ENCODE results near the gene MAGI3. TPM values are rescaled to one million over a fixed set of nuclear protein-coding genes. Genes with fewer than 3 reads are reported as not detected.

MAGI3 gene
- total RNA-seq, 3 donors from 2014 or later (not counting 1 experiment from before 2014, with no cell fraction given) = 0.61 to 1.6 (median 0.66) TPM

DNA sequence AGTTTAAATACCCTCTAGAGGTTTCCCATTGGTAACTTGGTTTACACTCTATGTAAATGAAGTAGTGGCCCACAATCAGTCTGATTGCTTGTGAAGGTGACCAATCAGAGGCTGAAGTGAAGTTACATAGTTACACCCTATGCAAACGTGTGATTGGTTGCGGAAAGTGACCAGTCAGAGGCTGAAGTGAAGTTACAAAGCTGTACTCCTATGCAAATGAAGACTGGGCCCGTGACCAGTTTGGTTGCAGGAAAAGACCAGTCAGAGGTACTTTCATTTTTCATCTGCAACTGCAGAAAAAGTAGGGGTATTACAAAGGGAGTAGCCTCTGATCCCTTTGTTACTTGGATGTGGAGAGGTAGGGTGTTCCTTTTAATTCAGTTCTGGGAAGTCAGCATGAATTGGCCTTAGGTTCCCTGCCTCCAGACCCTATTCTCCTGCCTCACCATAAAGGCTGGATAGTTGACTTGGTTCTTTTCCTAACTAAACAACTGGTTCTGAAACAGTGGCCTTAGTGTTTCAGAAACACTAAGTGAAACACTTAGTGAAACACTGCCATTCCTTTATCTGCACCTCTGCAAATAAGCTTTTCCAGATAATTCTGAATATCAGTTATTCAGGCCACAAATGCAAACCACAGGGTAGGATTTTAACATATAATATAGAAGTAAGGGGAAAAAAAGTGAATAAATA lies 39.3 kb downstream of the MAGI3 start:
- no peaks in the 10 kb centered on the region for H3K9me3 ChIP-seq (ENCODE audit: control insufficient read depth, insufficient read depth, low read length)
- no peaks in the 10 kb centered on the region for H3K4me1 ChIP-seq (ENCODE audit: control insufficient read depth, insufficient read depth, low read length)
- Mint-ChIP-seq H3K4me1 (no peaks in the 10 kb centered on the region), H3K27me3 (ENCODE audit: low read depth in 2 of 2) (no peaks in the 10 kb centered on the region), H3K27ac (no peak overlapping the region), H3K36me3 (no peaks in the 10 kb centered on the region), H3K9me3 (peaks cover 0 to 3% of the 10 kb centered on the region in 2 donors), H3K4me3 (no peak overlapping the region)
- TF ChIP-seq, protein P1, sequence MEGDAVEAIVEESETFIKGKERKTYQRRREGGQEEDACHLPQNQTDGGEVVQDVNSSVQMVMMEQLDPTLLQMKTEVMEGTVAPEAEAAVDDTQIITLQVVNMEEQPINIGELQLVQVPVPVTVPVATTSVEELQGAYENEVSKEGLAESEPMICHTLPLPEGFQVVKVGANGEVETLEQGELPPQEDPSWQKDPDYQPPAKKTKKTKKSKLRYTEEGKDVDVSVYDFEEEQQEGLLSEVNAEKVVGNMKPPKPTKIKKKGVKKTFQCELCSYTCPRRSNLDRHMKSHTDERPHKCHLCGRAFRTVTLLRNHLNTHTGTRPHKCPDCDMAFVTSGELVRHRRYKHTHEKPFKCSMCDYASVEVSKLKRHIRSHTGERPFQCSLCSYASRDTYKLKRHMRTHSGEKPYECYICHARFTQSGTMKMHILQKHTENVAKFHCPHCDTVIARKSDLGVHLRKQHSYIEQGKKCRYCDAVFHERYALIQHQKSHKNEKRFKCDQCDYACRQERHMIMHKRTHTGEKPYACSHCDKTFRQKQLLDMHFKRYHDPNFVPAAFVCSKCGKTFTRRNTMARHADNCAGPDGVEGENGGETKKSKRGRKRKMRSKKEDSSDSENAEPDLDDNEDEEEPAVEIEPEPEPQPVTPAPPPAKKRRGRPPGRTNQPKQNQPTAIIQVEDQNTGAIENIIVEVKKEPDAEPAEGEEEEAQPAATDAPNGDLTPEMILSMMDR (IDR thresholded peaks at IDR 0.05) = no peak
- no peak for ATAC-seq
- no peak overlapping the region for H3K27ac ChIP-seq (ENCODE audit: low read length)
- H3K4me3 ChIP-seq (ENCODE audit: low read length) = no peak overlapping the region
- intact Hi-C loops (cut with micrococcal nuclease) = no loop called here
- WGBS (ENCODE audit: insufficient coverage) = 71% methylated on average over 3 of the region's 3 CpGs
- no peaks in the 10 kb centered on the region for H3K36me3 ChIP-seq (ENCODE audit: control insufficient read depth, insufficient read depth, low read length)
- H3K27me3 ChIP-seq (ENCODE audit: control insufficient read depth, insufficient read depth, low read length) = no peaks in the 10 kb centered on the region
- DNase-seq = no peak

DNA sequence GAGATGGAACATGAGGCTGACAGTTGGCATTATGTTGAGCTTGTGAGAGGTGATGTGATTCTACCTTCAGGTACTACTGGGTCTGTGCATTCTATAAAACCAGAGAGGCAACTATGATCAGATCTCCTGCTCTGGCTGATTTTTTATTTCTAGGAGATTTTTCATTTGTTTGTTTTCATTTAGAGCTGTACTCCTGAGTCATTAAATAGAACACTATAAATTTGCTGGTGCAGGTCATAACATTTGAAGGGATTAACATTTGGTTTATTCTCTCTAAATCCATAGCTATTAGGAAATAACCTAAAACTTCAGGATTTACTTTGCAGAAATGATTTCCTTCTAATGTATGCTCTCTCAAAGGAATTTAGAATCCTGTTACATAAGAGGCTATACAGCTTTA lies 42.9 kb downstream of the MAGI3 start:
- H3K27me3 ChIP-seq (ENCODE audit: control insufficient read depth, insufficient read depth, low read length) = no peaks in the 10 kb centered on the region
- TF ChIP-seq, protein P1 (IDR thresholded peaks at IDR 0.05) = no peak
- no peaks in the 10 kb centered on the region for H3K4me1 ChIP-seq (ENCODE audit: control insufficient read depth, insufficient read depth, low read length)
- Mint-ChIP-seq H3K4me3 (no peak overlapping the region), H3K27ac (no peak overlapping the region), H3K36me3 (no peaks in the 10 kb centered on the region), H3K4me1 (no peaks in the 10 kb centered on the region), H3K27me3 (ENCODE audit: low read depth in 2 of 2) (peaks cover 0 to 7% of the 10 kb centered on the region in 2 donors), H3K9me3 (no peaks in the 10 kb centered on the region)
- H3K27ac ChIP-seq (ENCODE audit: low read length) = no peak overlapping the region
- intact Hi-C loops (cut with micrococcal nuclease) = no loop called here
- H3K4me3 ChIP-seq (ENCODE audit: low read length) = no peak overlapping the region
- DNase-seq (no peak), ATAC-seq (no peak)
- no peaks in the 10 kb centered on the region for H3K36me3 ChIP-seq (ENCODE audit: control insufficient read depth, insufficient read depth, low read length)
- no peaks in the 10 kb centered on the region for H3K9me3 ChIP-seq (ENCODE audit: control insufficient read depth, insufficient read depth, low read length)

DNA sequence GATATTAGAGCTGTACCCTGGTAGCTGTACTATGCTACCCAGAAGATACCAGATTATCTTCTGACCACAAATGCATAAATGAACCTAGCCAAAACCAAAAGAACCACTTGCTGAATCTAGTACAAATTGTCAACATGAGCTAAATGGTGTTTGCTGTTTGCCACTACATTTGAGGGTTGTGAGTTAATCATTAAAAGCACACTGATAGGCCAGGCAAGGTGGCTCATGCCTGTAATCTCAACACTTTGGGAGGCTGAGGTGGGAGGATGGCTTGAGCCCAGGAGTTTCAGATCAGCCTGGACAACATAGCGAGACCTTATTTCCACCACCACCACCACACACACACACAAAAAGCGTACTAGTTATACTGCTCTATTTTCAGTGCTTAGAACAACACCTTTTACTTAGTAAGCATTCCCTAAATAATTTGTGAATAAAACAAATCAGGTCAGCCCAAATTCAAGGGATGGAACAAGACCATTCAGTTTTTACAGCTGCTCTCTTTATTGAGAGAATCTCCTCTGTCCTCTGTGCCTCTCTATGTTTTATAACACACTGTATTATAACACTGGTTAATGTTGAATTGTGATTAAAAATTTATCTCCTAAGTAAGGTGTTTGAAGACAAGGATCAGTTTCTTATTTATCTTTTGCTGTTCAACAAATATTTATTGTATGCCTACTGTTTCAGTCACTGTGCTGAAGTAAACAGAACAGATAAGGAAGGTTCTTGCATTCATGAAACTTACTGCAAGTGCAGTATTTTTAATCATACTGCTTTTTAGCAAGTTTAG lies 44.0 kb downstream of the MAGI3 start:
- Histone ChIP-seq H3K4me1 (ENCODE audit: control insufficient read depth, insufficient read depth, low read length) (no peaks in the 10 kb centered on the region), H3K9me3 (ENCODE audit: control insufficient read depth, insufficient read depth, low read length) (no peaks in the 10 kb centered on the region), H3K27ac (ENCODE audit: low read length) (no peak overlapping the region), H3K4me3 (ENCODE audit: low read length) (no peak overlapping the region), H3K27me3 (ENCODE audit: control insufficient read depth, insufficient read depth, low read length) (no peaks in the 10 kb centered on the region), H3K36me3 (ENCODE audit: control insufficient read depth, insufficient read depth, low read length) (no peaks in the 10 kb centered on the region)
- Mint-ChIP-seq H3K9me3 (no peaks in the 10 kb centered on the region), H3K27me3 (ENCODE audit: low read depth in 2 of 2) (peaks cover 3 to 13% of the 10 kb centered on the region in 2 donors), H3K36me3 (no peaks in the 10 kb centered on the region), H3K4me3 (no peak overlapping the region), H3K27ac (no peak overlapping the region), H3K4me1 (no peaks in the 10 kb centered on the region)
- intact Hi-C loops (cut with micrococcal nuclease) = no loop called here
- 90% methylated on average over 2 of the region's 2 CpGs for WGBS (ENCODE audit: insufficient coverage)
- no peak for DNase-seq
- TF ChIP-seq, protein P1 (IDR thresholded peaks at IDR 0.05) = no peak
- ATAC-seq = no peak

Data from natural killer cell (primary cell).